SK-N-DZ (cell line): Measurements from ENCODE around the gene SERTAD2.

Experiments used
- DNase-seq: peaks from one replicate; pipeline ENCODE4 v3.0.0-alpha.2; 2015; ENCODE audit warnings: low spot score

SERTAD2 gene

DNA sequence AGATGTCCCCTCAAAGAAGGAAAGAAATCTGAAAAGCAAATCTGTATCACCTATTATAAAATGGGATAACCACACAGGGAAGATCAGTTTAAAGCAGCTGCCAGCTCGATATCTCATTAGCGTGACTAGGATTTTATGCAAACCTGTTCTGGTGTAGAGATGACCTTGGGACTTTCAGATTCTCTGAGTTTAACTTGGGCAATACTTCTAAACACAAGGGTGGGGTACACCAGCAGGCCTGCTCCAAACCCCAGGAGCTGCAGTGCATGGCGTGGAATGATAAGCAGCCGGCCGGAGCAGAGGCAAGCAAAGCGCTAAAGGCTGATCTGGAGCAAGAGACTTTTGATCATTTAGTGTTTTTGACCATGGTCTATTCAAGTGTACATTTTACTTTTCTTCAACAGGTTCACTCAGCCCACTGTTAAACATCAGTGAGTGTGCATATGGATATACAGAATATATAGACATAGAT is 4.7 kb downstream of the SERTAD2 start:
- DNase-seq, result no peak

DNA sequence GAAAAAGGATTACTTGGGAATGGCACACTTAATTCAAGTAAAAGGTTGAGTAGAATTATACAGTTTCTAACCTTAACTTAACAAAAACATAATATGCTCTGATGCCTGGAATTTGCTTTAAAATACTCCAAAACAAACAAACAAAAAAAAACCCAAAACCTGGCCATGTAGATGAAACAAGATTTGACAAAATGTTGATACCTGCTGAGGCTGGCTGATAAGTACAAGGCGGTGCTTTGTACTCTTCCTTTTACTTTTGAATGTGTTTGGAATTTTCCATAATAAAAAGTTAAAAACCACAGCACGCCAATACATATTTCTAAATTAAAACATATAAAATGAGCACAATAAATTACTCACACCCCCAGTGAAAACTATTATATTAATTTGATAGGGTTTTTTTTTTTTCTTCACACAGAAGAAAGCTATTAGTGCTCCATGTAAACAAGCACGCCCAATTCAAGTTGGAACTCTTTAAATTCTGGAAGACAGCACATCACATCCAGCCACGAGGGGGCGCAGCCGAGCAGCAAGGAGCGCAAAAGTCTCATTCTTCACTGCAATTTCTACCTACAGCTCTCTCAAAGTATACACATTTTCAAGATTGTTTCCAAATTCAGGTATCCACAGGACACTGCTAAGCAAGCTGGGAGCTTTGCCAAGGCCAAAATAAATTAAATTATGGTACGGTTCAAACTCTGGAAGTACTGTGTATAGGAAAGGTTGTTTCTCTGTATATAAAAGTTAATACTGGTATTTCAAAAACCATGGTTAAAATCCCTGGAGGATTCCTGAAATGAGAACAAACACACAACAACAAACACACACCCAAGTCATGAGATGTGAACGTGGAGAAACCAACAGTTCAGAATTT is 7.5 kb downstream of the SERTAD2 start:
- peak; percentile 65 for DNase-seq

DNA sequence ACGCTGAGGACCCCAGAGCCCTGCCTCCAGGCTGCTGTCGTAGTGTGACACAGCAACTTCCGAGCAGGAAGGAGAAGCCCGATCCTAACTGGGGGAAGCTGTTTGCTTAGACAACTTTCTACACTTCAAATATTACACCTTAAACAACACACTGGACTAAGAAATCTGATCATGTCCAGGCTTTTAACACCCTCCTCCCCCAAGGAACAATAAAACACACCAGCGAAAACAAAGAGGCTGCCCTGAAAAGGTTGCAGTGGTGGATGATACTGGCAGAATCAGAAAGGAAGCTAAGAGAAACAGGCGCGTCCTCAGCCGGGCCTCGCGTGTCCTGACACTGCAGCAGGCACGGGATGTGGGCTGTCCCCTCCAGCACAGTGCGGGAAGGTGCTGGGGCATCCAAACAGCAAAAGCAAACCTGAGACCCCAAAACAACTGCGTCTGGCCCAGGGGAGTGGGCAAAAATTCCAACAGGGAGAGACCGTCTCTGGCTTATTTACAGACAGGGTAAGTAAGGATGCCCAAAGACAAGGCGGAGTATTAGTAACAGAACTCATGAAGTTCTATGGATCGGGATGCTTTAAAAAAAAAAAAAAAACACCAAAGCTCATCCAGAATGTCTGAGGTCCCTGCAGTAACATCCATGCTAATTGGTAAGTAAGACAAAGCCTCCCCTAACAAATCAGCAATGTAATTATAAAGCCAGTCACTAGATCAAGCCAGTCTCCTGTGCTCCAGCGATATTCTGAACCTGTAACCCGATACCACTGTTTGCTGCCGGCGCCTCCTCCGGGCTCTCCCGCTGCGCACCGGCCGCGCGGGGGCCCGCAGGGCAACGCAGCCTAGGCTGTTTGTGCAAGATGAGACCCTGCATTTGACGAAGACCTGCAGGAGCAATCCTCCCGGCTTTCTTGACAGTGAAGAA is 9.0 kb downstream of the SERTAD2 start:
- peak; percentile 85 for DNase-seq

DNA sequence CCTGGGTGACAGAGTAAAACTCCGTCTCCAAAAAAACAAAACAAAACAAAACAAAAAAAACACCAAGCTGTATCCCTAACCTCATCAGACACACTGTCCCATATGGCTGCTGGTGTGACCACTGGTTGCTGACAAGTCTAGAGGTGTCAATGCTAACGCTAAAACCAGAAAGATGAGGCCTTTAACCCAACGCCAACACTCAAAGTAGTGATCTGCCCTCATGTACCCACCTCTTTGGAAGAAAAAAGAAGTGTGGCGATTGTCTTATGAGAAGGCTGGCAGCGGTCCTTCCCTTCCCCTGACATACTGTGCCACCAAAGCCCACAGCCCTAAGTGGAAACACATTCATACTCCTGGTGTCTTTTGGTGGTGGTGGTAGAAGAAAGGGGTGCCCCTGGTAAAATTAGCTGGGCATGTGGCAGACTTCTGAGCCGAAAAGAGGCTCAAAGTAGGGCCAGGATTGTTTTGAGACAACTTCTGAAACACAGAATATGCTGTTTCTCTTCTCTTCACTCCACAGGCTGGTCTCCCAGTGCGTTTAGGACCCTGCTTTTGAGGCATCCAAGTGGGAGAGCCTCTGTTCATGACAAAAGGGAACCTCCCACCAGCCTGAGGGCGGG is 9.8 kb downstream of the SERTAD2 start:
- DNase-seq, result no peak

DNA sequence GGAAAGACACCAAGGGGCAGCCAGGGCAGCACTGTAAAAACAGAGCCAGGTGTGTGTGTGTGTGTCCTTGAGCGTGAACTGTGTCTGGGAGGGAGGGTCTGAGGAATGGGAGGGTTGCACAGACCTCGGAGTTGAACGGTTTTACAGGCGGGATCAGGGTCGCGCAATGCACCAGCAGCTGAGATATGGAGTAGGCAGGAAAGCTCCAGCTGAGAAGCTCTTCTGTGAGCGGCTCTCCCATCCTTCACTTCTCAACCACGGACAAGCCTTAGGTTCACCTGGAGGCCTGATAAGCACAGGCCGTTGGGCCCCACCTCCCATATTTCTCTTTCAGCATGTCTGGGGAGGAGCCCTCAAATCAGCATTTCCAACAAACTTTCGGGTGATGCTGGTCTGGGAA is 12.1 kb downstream of the SERTAD2 start:
- no peak for DNase-seq

DNA sequence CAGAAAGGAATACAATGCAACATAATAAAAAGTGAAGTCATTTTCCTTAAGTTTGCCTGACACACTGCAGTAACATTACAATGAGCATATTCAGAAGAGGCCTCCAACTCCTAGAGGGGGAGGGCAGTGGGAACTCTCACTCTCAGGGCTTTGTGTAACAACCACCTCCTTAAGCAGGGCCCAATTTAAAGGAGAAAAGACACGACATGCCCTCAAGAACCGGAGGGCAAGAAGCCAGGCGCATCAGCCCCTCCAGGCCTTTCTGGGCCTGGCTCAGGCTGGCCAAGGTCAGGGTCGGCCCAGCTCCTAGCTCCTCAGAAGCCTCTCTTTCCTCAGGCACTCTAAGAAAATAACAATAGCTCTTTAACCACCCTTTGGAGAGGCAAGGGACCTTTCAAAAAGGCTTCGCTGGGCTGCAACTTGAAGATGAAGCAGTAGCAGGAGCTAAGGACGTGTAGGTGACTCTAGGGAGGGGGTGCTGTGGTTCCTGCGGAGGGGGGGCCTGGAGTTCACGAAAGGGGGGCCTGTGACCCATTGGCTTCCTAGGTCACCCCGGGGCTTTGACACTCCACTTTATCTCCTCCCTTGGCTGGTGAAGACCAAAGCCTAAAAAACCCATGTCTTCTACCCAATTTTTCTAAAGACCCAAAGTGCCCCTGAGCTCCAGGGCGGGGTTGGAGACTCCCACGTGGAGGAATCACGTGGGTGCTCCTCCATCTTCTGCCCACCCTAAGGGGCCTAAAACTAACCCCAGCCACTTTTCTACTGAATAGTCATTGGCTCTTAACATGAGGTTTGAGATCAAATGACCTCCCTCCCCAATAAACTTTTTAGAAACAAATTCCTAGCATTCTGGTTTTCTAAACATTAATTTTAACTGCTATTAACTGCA is 13.3 kb downstream of the SERTAD2 start:
- no peak for DNase-seq

DNA sequence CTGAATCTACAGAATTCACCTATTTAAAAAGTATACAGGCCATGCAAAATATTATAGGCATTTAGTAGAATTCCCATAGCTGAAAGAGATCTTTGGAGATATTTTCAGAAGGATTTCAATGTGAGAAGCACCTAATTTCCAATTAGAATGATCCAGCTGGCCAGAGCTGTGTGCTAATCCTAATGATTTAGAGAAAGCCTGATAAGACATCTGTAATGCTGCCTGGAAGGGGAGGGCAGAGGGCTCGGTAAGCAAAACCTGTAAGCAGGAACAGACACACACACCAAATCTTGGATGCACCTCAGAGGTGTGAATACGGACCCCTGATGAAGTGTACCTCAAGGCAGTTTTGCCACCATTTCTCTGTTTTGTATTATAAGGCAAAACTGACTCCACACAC is 14.0 kb downstream of the SERTAD2 start:
- no peak for DNase-seq

DNA sequence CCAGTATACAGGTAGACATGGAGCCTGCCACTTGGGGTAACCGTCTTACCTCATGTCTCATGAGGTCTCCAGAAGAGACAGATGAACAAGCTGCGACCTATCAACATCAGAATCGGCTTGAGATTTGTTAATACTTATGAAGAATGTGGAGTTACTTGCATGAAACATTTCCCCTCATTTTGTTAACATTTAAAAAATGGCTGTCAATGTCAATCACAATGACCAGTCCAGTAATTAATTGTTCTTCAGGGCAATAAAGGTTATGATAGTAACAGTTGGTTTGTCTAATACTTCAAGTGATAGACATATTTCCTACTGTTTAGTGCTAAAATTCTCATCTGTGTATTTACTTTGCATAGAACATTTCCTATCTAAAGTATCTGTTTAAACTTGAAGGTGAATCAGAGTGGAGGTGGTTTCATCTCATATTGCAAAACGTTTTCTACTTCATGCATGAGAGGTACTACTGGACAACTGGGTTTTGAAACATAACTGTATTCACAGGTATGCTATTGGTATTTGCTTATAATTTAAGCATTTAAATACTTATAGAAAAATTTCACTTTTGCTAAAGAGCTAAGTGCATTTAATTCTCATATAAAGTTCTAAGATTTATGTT is 15.1 kb downstream of the SERTAD2 start:
- no peak for DNase-seq

DNA sequence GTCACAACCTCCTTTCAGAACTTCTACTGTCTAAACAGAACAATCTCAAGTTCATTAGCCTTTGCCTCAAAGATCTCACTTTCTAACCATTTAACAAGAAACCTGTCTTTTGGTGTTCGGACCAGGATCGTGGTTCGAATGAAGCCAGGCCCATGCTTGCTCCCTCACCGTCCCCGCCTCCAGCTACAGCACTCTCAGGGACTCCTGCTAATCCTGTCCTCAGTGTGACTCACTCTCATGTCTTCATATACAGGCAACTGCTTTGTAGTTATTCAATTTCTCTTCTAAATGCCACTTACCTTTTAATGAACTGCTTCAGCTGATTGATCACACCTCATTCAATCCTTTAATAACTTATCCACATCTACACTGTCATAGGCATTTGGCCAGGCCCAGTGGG is 15.8 kb downstream of the SERTAD2 start:
- no peak for DNase-seq

DNA sequence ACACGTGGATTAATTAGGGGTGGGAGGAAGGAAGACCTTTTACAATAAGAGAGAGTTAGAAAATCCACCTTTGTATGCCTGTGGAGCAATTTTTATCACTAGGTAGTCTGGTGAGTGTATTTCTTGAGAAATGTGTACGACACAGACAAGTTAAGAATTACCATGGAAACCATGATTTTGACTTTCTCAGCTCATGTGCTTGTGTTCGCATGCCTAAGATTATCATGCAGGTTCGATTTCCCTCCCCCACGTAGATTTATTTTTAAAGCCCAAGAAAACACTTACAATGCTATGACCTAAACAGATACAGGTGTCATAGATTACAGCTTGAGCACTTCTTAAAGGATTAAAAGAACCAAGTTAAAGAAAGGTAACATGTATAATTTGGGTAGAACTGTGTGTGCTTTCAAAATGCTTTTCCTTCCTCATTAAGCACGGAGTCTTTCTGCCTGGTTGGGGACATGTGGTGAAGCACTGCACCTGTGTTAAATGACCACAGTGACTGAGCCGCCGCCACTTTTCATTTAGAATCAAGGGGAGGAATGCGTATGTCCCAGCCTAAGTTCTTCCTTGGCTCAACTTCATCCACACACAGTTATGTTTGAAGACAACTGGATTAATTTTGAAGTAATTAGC is 16.6 kb downstream of the SERTAD2 start:
- no peak for DNase-seq

DNA sequence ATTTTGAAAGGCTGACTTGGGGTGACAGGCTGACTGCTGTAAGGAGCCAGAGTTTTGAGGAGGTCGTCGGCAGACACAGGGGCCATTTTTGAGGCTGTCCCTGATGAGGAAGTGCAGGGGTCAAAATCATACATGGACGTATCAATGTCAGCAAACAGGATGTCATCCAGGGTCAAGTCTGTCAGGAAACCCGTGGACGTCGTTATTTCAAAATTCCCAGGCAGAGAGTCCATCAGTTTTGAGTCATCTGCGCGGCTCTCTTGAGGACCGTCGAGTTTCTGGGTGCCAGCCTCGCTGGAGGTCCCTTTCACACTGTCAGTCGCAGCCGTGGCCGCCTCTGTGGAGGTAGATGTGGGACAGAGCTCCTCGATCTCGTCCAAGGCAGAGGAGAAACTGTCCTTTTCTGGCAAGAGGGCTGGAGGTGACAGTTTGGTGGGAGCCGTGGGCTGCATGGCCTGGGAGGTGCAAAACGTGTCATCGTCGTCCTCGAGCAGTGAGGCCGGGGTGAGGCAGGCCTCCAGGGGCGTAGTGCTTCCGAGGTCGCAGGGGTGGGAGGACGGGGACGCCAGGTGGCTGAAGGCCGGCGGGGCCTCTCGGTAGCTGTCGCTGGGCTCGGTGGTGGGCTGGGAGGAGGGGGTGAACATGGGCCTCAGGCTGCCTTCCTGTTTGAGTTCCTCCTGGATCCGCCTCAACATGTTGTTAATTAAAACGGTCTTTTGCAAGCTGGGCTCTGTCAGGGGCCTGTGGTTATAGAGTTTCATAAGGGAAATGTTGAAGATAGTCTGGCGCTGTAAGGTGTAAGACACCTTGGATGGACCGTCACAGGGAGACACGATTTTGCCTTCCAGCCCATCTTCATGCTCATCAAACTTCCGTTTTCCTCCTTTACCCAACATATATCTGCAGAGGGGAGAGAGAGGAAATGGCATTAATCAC is 17.5 kb downstream of the SERTAD2 start:
- no peak for DNase-seq

DNA sequence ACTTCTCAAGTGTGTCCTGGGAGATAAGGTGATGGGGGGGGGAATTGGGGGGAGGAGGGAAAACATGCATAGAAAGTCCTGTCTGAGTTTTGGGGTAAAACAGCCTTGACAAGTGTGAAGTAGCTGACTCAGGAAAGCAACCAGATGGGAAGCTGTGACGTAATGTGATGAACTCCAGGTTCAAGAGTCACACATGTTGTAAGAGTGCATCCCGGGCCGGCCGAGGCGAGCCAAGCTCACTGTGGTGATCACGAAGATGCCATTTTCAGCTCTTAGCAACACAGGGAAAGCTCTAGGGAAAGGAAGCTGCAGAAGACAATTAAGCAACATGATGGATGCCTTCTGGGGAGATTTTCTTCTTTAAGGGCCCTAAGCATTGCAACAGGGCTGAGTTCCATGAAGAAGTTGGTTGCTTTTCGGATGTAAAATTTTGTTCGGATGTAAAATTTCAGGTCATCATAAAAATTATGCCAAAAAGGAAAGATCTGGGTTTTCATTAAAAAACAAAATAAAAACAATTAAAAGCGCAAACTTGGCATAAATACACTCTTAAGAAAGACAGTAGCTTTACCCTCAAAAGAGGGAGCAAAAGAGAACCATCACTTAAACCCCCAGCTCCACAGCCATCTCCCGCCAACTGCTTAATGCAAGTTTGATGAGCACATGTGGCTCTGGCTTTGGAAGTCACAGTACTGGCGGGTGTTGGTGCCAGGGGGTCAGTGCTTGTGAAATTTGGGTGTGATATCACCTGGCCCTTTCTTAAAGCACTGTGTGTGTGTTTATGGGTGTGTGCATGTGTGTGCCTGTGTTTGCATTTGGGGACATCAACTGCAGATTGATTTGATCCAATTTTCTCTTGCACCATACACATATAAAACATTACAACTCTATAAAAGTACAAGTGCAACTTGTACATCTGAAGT is 19.1 kb downstream of the SERTAD2 start:
- no peak for DNase-seq

DNA sequence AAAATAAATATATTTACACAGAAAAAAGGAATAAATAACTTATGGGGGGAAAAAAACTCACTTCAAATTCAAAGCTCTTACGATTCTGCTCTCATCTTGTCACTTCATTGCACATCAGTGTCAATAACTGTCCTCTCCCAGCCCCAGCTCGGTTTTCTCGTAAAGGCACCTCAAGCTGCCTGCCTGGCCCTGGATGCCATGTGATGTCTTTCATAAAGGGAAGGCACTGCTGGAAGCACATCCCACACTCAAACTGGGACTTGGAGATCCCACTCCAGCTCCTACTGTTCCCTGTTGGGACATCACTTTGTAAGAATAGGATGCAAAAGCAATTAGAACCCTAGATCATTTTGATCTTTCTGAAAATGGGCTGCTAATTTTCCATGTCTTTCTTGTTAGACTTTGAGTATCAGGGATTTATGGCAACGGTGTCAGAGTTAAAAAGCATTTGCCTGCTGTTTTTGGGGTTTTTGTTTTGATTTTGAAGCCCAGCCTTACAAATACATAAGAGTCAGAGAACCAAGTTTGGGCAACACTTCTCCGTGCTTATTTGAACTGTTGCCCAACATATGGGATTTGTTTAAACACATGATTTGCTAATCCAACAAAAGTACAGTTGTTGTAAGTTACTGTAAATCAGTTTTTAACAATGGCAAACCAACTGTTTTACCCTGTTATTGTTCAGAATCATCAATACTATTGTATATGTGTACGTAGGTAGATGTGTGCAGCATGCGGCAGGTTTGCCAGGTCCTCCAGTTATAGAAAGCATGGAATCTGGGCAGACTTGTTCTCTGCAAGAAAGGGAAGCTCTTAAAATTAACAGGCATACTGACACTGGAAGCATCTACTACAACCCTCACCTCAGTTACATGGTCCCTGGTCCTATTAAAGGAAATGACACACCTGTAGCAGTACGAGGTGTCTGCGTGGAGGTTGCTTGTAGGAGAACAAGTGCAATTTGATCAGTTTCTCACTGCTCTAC is 20.6 kb downstream of the SERTAD2 start:
- no peak for DNase-seq

DNA sequence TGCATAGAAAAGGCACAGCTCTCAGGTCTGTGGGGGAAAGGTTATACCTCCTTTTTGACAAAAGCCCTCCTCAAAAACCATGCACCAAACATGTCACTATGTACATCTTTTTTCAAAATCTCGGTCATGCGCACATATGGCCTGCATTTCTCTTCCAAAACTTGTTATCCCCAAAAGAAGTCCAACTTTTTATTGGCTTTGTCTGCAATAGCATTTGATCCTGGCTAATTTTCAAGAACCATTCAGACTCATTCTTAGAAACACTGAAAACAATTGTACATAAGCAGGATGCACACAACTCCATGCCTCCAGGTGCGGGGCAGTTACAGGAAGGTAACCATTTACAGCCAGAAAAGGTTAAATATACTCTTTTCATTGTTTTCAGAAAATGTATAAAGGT is 21.9 kb downstream of the SERTAD2 start:
- DNase-seq, result no peak

DNA sequence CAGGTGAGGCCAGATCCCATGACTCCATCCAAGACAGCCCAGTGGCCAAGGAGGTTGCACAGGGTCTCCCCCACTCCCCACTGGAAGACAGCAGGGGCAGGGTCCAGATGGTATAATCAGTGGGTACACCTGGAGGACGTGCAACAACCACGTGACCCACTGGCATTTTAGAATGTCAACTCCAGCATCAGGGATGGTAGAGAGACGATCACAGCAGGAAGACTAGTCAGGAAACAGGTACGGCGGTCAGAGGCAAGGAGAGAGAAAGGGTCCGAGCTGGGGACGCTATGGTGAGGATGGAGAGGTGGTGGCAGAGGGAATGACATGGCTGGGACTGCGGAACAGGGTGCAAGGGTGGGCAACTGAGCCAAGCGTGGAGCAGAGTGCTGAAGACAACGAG is 23.0 kb downstream of the SERTAD2 start:
- DNase-seq, result no peak

DNA sequence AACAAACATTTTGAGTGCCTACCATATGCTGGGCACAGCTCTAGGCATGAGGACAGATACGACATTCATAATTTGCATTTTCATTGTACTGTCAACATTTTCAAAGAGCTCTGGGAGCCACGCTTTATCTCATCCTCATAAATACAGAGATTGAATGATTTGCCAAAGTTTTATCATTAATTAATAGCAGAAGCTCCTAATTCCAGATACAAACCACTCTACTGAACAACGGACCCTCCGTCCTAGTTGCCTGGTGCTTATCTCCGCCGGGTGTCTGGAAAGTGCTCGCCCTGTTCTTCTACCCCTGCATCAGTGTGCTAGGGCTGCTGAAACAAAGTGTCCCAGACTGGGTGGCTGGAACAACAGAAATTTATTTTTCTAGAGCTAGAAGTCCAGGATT is 23.8 kb downstream of the SERTAD2 start:
- no peak for DNase-seq
